Fibroblast of skin of back (primary cell): ENCODE results near the gene ZCCHC7.
"Not testable (repeated sequence)": the region's sequence is repeated elsewhere in the genome, so short reads cannot be mapped to it uniquely, and the experiment has no call there.

ENCODE experiments used
- DNase-seq: peaks from one replicate; pipeline ENCODE4 v3.0.0-alpha.2; 2013

The ZCCHC7 gene

DNA sequence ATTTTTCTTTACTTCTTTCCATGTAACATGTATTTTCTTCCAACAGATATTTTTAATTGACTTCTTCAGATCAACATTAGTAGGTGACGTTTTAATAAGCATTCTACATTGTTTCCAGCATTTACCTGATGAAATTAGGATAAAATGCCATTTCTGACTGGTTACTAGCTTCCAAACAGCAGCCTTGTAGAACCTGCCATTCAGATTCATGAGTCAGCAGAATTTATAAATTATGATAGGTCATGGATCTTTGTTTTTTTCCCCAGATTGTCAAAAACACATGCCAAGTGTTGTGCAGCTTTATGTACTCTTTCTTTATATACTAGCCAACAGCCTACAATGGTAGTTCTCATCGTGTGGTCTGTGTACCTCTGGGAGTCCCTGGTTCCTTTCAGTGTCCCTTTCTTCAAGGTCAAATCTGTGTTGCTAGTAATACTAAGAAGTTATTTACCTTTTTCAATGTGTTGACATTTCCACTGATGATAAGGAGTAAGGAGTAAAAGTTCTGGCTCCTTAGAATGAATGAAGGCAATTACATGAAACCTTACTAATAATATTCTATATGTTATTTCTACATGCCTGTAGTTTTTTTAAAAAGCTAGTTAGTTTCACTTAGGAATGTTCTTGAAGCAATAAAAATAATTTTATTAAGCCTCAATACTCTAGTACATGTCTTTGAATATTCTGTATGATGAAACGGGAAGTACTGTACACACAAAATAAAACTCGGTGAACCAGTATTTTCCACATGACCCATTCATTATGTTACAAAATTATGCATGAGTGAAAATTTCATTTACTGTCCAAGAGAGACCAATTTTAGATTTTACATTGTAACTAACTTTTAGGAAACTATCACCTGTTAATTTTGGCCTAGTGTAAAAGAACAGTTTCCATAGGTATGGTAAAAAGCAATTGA is 135.8 kb downstream of the ZCCHC7 start:
- DNase-seq, result no peak

DNA sequence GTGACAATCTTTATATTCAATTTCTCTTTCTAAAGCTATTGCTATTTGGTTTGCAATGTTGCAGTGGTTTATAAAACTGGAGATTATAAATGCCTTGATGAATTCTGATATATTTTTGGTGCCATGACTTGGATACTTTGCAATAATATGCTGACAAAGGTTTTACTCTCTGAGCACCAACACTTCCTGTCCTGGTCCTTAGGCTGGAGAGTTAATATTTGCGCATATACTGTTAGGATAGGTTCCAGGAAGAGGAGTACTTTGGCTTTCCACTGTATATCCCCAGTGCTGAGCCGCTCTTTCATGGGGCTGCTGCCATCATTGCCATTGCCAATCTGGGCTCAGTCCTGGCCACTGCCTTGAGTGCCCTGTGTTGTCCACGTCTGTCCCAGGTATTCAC is 139.6 kb downstream of the ZCCHC7 start:
- no peak for DNase-seq

DNA sequence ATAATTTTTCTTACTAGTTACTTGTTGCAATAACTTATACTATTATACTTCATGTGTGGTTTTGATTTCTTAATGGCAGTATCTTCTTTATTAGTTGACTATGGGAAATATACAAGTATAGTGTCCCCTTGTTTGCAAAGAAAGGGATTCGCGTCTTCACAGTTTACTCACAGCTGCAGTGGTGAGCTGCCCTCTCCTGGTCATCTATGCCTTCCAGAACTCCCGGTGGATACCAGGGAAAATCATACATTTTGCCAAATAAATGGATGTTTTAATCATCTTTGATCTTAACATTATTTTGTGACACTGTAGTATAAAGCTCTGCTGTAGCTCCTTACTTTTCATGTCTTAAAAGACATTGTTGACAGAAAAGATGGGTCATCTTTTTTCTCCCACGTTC is 142.0 kb downstream of the ZCCHC7 start:
- DNase-seq, result peak; percentile 19

DNA sequence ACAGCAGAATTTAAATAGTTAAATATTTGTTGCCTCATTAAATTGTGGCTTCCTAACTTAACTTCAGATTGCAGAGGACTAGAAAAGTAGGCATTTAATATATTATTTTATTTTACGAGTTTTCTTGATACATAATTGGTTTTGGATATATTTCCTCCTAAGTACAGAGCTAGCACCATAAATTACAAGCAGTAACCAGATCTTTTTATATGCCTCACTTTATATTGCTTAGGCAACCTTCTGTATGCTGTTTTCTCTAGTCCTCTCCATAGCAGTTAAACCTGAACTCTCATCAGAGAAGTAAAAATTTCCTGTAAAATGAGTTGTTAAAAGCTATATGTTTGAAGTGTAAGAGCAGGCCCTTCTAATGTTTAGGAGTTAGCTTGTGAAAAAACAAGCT is 144.2 kb downstream of the ZCCHC7 start:
- no peak for DNase-seq

DNA sequence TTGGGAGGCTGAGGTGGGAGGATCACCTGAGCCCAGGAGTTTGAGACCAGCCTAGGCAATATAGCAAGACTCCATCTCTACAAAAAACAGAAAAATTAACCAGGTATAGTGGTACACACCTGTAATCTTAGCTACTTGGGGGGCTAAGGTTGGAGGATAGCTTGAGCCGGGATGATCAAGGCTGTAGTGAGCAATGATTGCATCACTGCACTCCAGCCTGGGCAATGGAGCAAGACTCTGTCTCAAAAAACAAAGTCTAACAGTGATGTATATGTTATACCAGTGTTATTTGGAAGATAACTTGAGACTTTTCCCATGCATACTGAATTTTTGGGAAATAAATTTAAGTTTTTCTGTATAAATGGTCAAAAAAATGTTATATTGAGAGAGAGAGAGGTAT is 146.3 kb downstream of the ZCCHC7 start:
- no peak for DNase-seq

DNA sequence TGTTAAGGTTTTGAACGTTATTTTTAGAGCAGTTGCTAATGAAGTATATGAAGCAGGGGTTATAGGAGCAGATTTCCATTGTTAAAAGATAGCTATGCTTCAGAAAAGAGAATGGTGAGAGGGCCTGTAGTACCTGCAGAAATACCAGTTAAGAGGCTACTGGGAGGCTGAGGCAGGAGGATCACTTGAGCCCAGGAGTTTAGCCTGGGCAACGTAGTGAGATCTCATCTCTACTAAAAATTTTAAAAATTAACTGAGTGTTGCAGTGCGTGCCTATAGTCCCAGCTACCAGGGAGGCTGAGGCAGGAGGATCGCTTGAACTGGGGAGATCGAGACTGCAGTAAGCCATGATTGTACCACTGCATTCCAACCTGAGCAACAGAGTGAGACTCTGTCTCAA is 148.8 kb downstream of the ZCCHC7 start:
- no peak for DNase-seq

DNA sequence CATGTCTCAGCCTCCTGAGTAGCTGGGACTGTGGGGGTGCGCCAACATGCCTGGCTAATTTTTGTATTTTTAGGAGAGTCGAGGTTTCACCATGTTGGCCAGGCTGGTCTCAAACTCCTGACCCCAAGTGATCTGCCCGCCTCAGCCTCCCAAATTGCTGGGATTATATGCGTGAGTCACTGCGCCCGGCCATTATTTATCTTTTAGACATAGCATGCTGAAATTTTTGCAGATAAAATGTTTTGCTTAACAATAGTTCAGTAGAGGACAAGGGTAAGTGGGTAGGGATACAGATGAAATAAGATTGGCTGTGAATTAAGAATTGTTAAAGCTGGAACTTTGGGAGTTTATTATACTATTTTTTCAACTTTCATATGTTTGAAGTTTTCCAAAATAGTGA is 151.3 kb downstream of the ZCCHC7 start:
- peak; percentile 26 for DNase-seq

DNA sequence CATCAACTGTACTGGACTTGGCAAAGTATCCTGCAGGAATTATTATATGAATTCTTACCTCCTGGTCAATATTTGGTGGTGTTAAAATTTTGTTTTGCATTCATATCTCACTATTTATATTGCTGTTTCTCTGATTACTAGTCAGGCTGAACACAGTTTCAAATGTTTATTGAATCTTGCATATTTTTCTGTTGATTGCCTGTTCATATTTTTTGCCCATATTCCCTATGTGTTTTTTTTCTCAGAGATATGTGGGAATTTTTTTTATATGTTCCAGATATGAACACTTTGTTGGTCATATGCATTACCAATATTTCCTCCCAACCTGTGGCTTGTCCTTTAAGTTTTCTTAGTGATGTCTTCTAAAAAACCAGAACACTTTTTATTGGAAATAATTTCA is 153.2 kb downstream of the ZCCHC7 start:
- DNase-seq, result no peak

DNA sequence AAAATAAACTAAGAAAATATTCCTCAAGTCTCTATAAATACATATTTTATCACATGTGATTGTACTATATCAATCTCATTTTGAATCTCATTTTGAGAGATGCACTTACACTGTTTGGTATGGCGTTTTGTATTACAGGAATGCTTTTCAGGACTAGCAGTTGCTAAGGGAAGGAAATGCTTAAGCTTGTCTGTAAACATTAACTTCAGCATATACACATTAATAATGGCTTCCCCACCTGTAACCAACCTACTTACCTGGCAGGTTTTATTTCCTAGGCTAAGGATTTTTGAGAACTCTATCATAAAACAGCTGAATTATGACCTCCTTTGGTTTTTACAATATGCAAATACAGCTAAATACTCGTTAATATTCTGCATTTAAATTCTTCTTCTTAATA is 161.2 kb downstream of the ZCCHC7 start:
- no peak for DNase-seq

DNA sequence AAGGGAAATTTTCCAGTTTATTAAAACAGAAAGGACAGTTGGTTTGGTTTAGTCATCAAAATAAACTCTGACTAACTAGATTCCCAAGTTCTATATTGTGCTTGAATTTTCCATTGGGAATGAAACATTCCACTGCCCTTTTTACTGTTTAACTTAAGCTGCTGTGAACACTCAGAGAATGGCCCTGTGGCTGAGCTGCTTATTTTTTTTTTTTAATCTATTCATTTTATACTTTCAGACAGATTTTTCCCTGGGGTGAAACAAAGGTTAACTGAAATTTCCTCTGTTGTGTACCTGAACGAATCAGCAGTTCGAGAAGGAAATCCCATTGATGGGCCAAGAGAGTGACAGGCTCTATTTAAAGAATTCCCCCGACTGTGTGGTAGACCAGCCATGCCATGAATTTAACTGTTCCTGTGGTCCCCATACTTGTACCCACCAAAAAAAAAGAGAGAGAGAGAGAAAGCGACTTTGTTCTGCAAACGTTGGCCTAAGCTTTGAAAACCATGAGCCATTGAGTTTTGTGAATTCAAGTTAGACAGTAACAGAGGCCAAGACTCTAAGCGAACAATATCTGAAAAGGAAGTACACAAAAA is 163.5 kb downstream of the ZCCHC7 start:
- DNase-seq, result peak; percentile 91

DNA sequence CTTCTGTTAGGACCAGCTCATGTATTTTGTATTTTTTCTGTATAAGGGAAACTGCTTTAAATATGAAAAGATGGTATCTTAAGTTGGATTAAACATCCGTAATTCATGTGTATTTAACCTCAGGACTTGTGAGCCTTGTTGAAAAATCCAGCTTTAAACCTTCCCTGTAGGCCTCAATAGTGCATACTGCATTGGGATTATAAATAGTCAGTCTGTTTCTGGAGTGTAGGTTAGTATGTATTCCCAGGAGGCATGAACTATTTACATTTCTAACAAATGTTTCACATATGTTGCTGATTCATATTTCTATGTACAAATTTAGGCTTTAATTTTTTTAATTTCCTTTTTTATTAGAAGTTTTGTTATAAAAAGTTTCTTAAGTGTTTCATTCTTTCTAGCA is 164.3 kb downstream of the ZCCHC7 start:
- DNase-seq, result peak; percentile 90

DNA sequence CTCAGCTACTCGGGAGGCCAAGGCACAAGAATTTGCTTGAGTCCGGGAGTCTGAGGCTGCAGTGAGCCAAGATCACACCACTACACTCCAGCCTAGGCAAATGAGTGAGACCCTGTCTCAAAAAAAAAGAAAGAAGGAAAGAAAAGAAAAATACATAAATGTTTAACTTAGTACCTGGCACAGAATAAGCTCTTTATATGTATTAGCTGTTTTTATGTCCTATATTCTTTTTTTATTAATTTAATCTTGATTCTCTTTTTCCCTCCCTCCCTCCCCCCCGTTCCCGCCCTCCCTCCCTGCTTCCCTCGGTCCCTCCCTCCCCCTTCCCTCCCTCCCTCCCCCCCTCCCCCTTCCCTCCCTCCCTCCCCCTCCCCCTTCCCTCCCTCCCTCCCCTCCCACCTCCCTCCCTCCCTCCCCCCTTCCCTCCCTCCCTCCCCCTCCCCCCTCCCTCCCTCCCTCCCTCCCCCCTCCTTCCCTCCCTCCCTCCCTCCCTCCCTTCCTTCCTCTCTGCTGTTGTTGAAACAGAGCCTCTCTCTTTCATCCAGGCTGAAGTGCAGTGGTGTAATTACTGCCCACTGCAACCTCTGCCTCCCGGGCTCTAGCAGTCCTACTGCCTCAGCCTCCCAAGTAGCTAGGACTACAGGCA is 166.3 kb downstream of the ZCCHC7 start:
- DNase-seq, result no peak

DNA sequence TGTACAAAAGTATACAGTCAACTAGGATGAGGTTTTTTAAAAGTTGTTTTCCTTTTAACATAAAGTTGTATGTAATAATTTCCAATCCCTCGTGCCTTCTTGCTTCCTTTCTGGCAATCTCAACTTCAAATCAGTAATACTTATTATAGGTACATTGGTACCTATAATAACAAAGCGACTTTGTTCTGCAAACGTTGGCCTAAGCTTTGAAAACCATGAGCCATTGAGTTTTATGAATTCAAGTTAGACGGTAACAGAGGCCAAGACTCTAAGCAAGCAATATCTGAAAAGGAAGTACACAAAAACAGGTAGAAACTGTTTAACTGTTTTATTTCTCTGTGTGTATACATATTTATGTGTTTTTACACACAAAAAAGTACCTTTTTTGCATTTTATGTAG is 166.9 kb downstream of the ZCCHC7 start:
- no peak for DNase-seq

DNA sequence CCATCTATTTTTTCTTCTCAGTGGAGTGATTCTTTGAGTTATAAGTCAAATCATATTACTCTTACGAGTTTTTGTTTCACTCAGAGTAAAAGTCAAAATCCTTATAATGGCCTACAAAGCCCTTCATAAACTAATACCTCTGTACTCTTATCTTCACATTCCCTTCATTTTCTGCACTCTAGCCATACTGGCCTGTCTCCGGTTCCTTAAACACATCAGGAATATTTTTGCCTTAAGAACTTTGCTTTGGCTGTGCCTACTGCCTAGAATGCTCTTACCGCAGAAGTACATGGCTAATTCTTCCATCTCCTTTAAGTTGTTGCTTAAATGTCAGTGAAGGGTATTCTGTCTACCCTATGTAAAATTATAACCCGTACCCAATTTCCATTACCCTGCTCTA is 169.3 kb downstream of the ZCCHC7 start:
- DNase-seq, result no peak

DNA sequence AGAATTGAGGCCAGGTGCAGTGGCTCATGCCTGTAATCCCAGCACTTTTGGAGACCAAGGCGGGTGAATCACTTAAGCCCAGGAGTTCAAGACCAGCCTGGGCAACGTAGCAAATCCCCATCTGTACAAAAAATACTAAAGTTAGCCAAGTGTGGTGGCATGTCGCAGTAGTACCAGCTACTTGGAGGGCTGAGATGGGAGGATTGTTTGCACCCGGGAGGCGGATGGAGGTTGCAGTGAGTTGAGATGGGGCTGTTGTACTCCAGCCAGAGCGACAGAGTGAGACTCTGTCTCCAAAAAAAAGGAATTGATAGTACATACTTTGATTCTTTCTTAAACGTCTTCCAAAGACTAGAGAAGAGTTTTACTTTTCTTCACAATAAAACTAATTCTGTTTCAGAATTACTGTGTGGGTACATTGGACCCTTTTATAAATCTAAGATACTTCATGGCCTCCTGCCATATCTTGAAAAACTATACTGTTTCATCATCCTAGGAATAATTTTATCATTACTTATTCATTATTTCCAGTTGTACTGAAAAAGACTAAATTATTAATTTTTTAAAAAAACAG is 170.1 kb downstream of the ZCCHC7 start:
- no peak for DNase-seq

DNA sequence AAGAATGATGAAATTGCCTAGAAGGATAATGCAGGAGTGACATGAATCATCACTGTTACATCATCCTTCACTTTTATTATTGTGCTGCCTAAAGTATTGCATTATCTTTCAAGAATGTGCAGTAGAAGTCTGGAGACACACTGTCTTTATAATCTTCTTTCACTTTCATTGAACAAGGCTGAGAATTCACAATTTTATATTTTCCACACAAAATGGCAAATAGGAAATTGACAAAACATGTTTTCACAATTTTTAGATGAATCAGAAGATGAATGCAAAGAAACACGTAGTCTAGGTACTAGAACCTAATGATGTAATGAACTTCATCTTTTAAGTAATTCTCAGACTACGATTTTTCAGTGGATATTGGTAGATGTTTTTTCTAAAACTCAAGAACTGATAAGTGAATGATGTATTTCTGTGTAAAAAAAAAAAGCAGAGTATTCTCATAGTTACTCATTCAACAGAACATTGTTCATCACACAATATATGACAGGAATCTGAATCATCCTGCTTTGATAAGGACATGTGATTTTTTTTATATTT is 170.6 kb downstream of the ZCCHC7 start:
- DNase-seq, result peak; percentile 89

DNA sequence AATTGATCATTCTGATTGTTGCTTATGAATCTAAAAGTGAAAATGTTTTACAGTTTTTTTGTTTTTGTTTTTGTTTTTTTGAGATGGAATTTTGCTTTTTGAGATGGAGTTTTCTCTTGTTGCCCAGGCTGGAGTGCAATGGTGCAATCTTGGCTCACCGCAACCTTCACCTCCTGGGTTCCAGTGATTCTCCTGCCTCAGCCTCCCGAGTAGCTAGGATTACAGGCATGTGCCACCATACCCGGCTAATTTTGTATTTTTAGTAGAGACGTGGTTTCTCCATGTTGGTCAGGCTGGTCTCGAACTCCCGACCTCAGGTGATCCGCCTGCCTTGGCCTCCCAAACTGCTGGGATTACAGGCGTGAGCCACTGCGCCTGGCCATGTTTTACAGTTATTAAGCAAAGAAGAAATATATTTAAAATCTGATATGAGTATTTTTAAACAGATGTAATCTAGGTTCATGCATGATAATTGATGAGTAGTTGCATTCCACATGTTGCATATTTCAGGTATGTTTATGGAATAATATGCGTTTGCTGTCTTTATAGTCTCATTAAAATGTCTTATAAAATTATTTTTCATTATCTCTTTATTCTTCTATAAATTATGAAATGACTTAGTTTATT is 171.4 kb downstream of the ZCCHC7 start:
- DNase-seq, result not testable (repeated sequence)

DNA sequence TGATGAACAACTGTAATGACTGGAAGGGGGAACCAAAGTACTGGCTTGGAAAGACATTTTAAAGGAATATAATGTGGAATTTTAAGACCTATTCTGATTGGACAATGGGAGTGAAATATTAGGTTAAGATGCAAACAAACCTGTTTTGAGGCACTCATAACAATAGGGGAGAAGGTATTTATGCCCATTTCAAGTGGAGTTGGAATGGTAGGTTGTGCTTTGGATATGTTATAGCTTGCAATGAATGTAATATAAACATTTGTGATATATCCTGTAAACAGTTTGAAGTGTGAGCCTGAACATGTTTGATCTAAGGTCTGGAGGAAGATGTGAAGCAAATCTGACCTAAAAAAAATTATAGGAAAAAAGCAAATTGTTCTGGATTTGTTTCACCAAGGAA is 172.5 kb downstream of the ZCCHC7 start:
- no peak for DNase-seq

DNA sequence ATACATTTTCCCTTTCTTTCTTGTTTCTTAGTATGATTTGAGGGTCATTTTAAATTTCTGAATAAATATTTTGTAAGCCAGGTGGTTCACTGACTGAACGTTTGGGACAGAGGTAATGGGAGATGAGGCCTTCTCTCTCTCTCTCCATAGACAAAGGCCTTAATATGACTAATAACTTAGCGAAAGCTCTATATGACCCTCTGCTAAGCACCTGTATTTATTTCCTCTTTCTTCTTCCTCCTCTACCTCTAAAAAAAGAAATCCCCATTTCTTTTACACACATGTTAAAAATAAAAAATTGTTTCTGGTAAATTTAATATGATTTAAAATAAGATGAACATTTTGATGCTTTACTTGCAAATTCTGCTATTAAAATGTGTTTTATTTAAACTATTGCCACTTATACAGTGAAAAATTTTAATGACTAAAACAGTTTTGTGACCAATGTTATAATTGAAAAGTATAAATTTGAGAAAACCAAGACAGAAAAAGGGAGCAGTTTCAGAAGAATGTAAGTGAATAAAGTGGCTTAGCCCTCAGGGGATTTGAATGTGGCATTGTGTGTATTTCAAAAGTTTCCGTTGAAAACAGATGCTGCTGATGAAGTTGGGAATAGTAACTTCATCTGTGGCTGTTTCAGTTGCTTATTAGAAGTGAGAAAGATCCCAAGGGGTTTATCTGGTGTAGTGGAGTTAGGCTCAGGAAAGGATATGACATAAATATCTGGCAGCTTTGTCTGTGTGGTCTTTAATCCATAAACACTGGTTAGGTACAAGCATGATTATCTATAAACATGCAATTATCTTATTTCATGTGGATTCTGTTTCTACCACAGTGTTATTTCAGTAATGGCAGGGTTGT is 173.5 kb downstream of the ZCCHC7 start:
- DNase-seq, result peak; percentile 59

DNA sequence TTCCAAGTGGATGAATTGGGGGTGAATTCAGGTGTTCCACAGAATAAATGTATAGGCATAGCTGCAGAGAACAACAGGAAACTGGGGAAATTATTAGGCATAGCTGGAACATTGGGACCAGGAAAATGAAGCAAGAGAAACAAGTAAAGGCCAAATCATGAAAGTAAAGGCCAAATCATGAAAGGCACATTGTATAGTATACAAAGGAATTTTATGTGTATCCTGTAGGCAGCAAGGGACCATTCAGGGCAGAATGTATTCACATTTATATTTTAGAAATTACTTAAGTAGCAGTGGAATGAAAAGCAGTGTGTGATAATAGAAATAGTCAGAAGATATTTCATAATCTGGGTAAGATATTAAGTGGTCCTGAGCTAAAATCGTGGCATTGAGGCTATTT is 174.8 kb downstream of the ZCCHC7 start:
- no peak for DNase-seq

DNA sequence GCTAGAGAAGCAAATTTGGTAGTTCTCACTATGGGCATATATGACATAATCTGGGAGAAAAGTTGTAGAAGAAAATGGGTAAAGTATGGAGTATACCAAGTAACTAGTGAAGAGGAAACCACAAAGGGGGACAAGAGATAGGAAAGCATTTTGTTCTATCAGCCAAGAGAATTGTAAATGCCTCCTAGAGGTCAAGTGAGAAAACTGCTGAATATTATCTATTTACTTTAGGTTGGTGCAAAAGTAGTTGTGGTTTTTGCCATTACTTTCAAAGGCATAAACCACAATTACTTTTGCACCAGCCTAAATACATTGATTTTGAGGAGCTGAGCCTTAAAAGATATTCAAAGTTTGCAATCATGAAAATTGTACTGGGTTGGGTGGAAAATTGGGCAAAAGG is 175.4 kb downstream of the ZCCHC7 start:
- no peak for DNase-seq

DNA sequence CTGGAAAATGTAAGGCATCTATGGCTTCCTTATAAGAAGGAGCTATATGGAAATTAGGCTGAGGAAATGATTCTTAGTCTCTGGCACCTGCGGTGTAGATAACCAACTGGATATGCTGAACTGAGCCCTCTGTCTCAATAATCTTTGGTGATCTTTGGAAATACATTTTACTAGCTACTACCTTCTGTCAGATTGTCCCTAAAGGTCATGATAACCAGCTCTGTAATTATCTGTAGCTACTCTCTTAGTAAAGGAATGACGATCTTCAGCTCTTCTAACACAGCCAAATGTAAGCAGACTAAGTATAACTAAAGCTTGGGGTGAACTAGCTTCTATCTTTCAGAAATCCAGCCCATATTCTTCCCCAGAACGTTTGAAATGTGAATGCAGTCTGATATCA is 177.2 kb downstream of the ZCCHC7 start:
- DNase-seq, result no peak
